Non-pigmented ciliary epithelial cell (primary cell): ENCODE measurements around the gene SNED1.

ENCODE experiments used
- DNase-seq: peaks from one replicate; pipeline ENCODE4 v3.0.0-alpha.2; 2010; ENCODE audit warnings: low read depth

SNED1 gene

GRCh38 chr2:241067501-241068135 lies 69.2 kb downstream of the SNED1 start:
- DNase-seq, result no peak

- no peak for DNase-seq
Measured at GRCh38 chr2:241068136-241068941, 69.9 kb downstream of the SNED1 start.

- no peak for DNase-seq
Measured at GRCh38 chr2:241068942-241069810, 70.8 kb downstream of the SNED1 start.

GRCh38 chr2:241069821-241070281 lies 71.4 kb downstream of the SNED1 start:
- no peak for DNase-seq

GRCh38 chr2:241070361-241070760 lies 71.9 kb downstream of the SNED1 start:
- DNase-seq, result no peak

- DNase-seq, result no peak
Measured at GRCh38 chr2:241070811-241071676, 72.6 kb downstream of the SNED1 start.

GRCh38 chr2:241071677-241072111 lies 73.3 kb downstream of the SNED1 start:
- no peak for DNase-seq

- DNase-seq, result no peak
Measured at GRCh38 chr2:241072151-241072550, 73.7 kb downstream of the SNED1 start.

- DNase-seq, result no peak
Measured at GRCh38 chr2:241072553-241073165, 74.2 kb downstream of the SNED1 start.

GRCh38 chr2:241073166-241074064 lies 75.0 kb downstream of the SNED1 start:
- DNase-seq, result no peak

GRCh38 chr2:241074065-241074818 lies 75.8 kb downstream of the SNED1 start:
- no peak for DNase-seq

- no peak for DNase-seq
Measured at GRCh38 chr2:241074901-241075540, 76.6 kb downstream of the SNED1 start.

GRCh38 chr2:241080405-241081189 lies 82.2 kb downstream of the SNED1 start:
- no peak for DNase-seq

- no peak for DNase-seq
Measured at GRCh38 chr2:241081190-241081642, 82.8 kb downstream of the SNED1 start.

GRCh38 chr2:241081643-241082340 lies 83.4 kb downstream of the SNED1 start:
- DNase-seq, result no peak

- no peak for DNase-seq
Measured at GRCh38 chr2:241082341-241083090, 84.1 kb downstream of the SNED1 start.

GRCh38 chr2:241083091-241083415 lies 84.6 kb downstream of the SNED1 start:
- DNase-seq, result no peak
